Hepatocyte (in vitro differentiated cells): ENCODE results near the gene SBK3. TPM values are rescaled to one million over a fixed set of nuclear protein-coding genes. Genes with fewer than 3 reads are reported as not detected.

Experiments
- DNase-seq: peaks from one replicate; pipeline ENCODE4 v3.0.0-alpha.2; 2016; ENCODE audit warnings: low spot score
- H2AFZ ChIP-seq: fragments of 200-600 bp; sonication (generic); 2 replicates; pipeline ENCODE4 v1.6.0; 2016; ENCODE audit warnings: antibody characterized with exemption, mild to moderate bottlenecking
- H3K27ac ChIP-seq: fragments of 200-600 bp; sonication (generic); 2 replicates; pipeline ENCODE4 v1.5.1; 2016; ENCODE audit warnings: mild to moderate bottlenecking
- H3K27me3 ChIP-seq: fragments of 200-600 bp; sonication (generic); 2 replicates; pipeline ENCODE4 v1.6.1; 2016
- H3K36me3 ChIP-seq: fragments of 200-600 bp; sonication (generic); replicated peaks from 2 replicates; pipeline ENCODE4 v1.5.1; 2016; ENCODE audit warnings: low read depth; ENCODE audit not compliant: insufficient read depth
- H3K4me1 ChIP-seq: fragments of 200-600 bp; sonication (generic); 2 replicates; pipeline ENCODE4 v1.5.1; 2016; ENCODE audit warnings: mild to moderate bottlenecking, moderate library complexity; ENCODE audit not compliant: insufficient read depth
- H3K4me2 ChIP-seq: fragments of 200-600 bp; sonication (generic); 2 replicates; pipeline ENCODE4 v1.6.0; 2016
- H3K4me3 ChIP-seq: fragments of 200-600 bp; sonication (generic); 2 replicates; pipeline ENCODE4 v1.5.1; 2016; ENCODE audit warnings: mild to moderate bottlenecking
- H3K79me2 ChIP-seq: fragments of 200-600 bp; sonication (generic); 2 replicates; pipeline ENCODE4 v1.6.0; 2017; ENCODE audit warnings: mild to moderate bottlenecking
- H3K9me2 ChIP-seq: fragments of 200-600 bp; sonication (generic); replicated peaks from 2 replicates; pipeline ENCODE4 v1.6.0; 2017; ENCODE audit warnings: mild to moderate bottlenecking; ENCODE audit not compliant: insufficient read depth
- H3K9me3 ChIP-seq: fragments of 200-600 bp; sonication (generic); 2 replicates; pipeline ENCODE4 v1.5.1; 2016; ENCODE audit warnings: low read depth, mild to moderate bottlenecking
- H4K20me1 ChIP-seq: fragments of 200-600 bp; sonication (generic); 2 replicates; pipeline ENCODE4 v1.6.0; 2016; ENCODE audit warnings: mild to moderate bottlenecking; ENCODE audit not compliant: insufficient read depth, poor library complexity, severe bottlenecking
- CTCF ChIP-seq: fragments of 200-600 bp; sonication (generic); IDR thresholded peaks from 2 replicates; pipeline ENCODE4 v1.5.1; 2016; ENCODE audit warnings: antibody characterized with exemption, mild to moderate bottlenecking; ENCODE audit not compliant: poor library complexity
- EZH2 ChIP-seq: fragments of 200-600 bp; sonication (generic); IDR thresholded peaks from 2 replicates; pipeline ENCODE4 v1.6.1; 2016; ENCODE audit warnings: antibody characterized with exemption, mild to moderate bottlenecking, borderline replicate concordance
- EZH2phosphoT487 ChIP-seq: fragments of 200-600 bp; sonication (generic); IDR thresholded peaks from one replicate; pipeline ENCODE4 v1.6.1; 2018; ENCODE audit warnings: antibody characterized with exemption, mild to moderate bottlenecking, low read depth, moderate library complexity; ENCODE audit not compliant: unreplicated experiment, severe bottlenecking
- WGBS: methylation state at CpG from one replicate; pipeline ENCODE4 v1.1.6; 2016; ENCODE audit warnings: low lambda C conversion rate; ENCODE audit errors: missing lambda C conversion rate; 5-methylcytosine and 5-hydroxymethylcytosine counted together
- polyA plus RNA-seq: library from polyadenylated mRNA; unstranded; fragments of >200 nt; fragmentation: Nextera tagmentation; extraction: Ambion mirVana; gene quantifications from 2 replicates; pipeline ENCODE4 v1.2.1, GENCODE V29; 2016
- total RNA-seq: library from RNA; depleted of rRNA; stranded (reverse); fragments of >200 nt; gene quantifications from 2 replicates; pipeline ENCODE4 v1.2.3, GENCODE V29; 2014

SBK3 gene
- total and polyA plus RNA-seq, 2 experiments from 2014 or later: 0.57 TPM; not detected in 1

GRCh38 chr19:55566823-55567222, 21.5 kb upstream of the SBK3 start:
- Histone ChIP-seq H3K9me3 (no peaks in the 10 kb centered on the region), H3K27ac (no peak overlapping the region), H3K79me2 (no peaks in the 10 kb centered on the region), H3K36me3 (no peaks in the 10 kb centered on the region), H3K27me3 (no peaks in the 10 kb centered on the region), H3K4me1 (peaks cover 2% of the 10 kb centered on the region), H4K20me1 (no peaks in the 10 kb centered on the region), H3K9me2 (no peaks in the 10 kb centered on the region), H3K4me3 (no peak overlapping the region), H2AFZ (no peak overlapping the region), H3K4me2 (no peak overlapping the region)
- no peak for DNase-seq
- 63% methylated on average over 9 of the region's 9 CpGs for WGBS
- no peak for TF ChIP-seq EZH2
- no peak for TF ChIP-seq EZH2phosphoT487
- TF ChIP-seq CTCF: no peak

- Histone ChIP-seq H3K4me1 (peaks cover 2% of the 10 kb centered on the region), H3K79me2 (no peaks in the 10 kb centered on the region), H3K9me2 (no peaks in the 10 kb centered on the region), H3K27ac (peak overlapping the region; percentile 75), H3K27me3 (no peaks in the 10 kb centered on the region), H3K4me2 (no peak overlapping the region), H3K4me3 (no peak overlapping the region), H2AFZ (no peak overlapping the region), H3K9me3 (no peaks in the 10 kb centered on the region), H3K36me3 (no peaks in the 10 kb centered on the region), H4K20me1 (no peaks in the 10 kb centered on the region)
- WGBS: 49% methylated on average over 9 of the region's 12 CpGs
- TF ChIP-seq EZH2: no peak
- no peak for TF ChIP-seq CTCF
- DNase-seq: peak; percentile 76
These were observed 17.9 kb upstream of the SBK3 start for GRCh38 chr19:55563261-55563690.

- H3K36me3 ChIP-seq: no peaks in the 10 kb centered on the region
- no peaks in the 10 kb centered on the region for H3K9me2 ChIP-seq
- TF ChIP-seq CTCF: no peak
- TF ChIP-seq EZH2phosphoT487: no peak
- TF ChIP-seq EZH2: no peak
- no peaks in the 10 kb centered on the region for H3K27me3 ChIP-seq
- no peak overlapping the region for H3K27ac ChIP-seq
- no peak for DNase-seq
- no peak overlapping the region for H3K4me2 ChIP-seq
- H3K9me3 ChIP-seq: no peaks in the 10 kb centered on the region
- H2AFZ ChIP-seq: no peak overlapping the region
- no peaks in the 10 kb centered on the region for H3K79me2 ChIP-seq
- H3K4me3 ChIP-seq: no peak overlapping the region
- peaks cover 2% of the 10 kb centered on the region for H3K4me1 ChIP-seq
- WGBS: 83% methylated on average over 8 of the region's 9 CpGs
- H4K20me1 ChIP-seq: no peaks in the 10 kb centered on the region
These were observed 14.3 kb upstream of the SBK3 start for GRCh38 chr19:55559684-55560083.

- Histone ChIP-seq H3K79me2 (no peaks in the 10 kb centered on the region), H4K20me1 (no peaks in the 10 kb centered on the region), H2AFZ (no peak overlapping the region), H3K4me3 (no peak overlapping the region), H3K36me3 (no peaks in the 10 kb centered on the region), H3K27me3 (no peaks in the 10 kb centered on the region), H3K27ac (no peak overlapping the region), H3K4me1 (peaks cover 12% of the 10 kb centered on the region), H3K9me2 (no peaks in the 10 kb centered on the region), H3K4me2 (no peak overlapping the region), H3K9me3 (no peaks in the 10 kb centered on the region)
- TF ChIP-seq CTCF (no peak), EZH2phosphoT487 (no peak), EZH2 (no peak)
- WGBS: 72% methylated on average over 8 of the region's 8 CpGs
- DNase-seq: no peak
These were observed 9.4 kb upstream of the SBK3 start for GRCh38 chr19:55554741-55555152.
